K562 (cell line): Measurements from ENCODE around the gene PRTN3. TPM values are rescaled to one million over a fixed set of nuclear protein-coding genes. Genes with fewer than 3 reads are reported as not detected.

ENCODE experiments used
- BRD4 ChIP-seq: fragments of 200-600 bp; sonication (generic); IDR thresholded peaks from 2 replicates; pipeline ENCODE4 v1.6.1; 2017; ENCODE audit warnings: inconsistent platforms
- E2F3 ChIP-seq: fragments of 250-450 bp; sonication (Bioruptor Pico); IDR thresholded peaks from 2 replicates; pipeline ENCODE4 v1.4.0; 2020; ENCODE audit warnings: mild to moderate bottlenecking
- ETS2 ChIP-seq: IDR thresholded peaks from 2 replicates; pipeline ENCODE4 v1.6.1; 2016; ENCODE audit warnings: borderline replicate concordance, missing genetic modification characterization, mild to moderate bottlenecking, moderate library complexity, missing compliant biosample characterization; ENCODE audit not compliant: poor library complexity, severe bottlenecking
- FOS ChIP-seq: IDR thresholded peaks from 3 replicates; pipeline ENCODE4 v1.6.1; 2011; ENCODE audit not compliant: insufficient read length; ENCODE audit errors: extremely low read depth
- FOXA3 ChIP-seq, 2 experiments: fragments of 450-650 bp in 1 of 2; sonication (generic) in 1 of 2; formaldehyde crosslinking; IDR thresholded peaks in 1 of 2; conservative IDR thresholded peaks in 1 of 2; 2 replicates each; pipeline versions ENCODE4 v1.4.0 to v1.8.0; 2020 to 2022; ENCODE audit warnings: mild to moderate bottlenecking in 2 of 2, missing genetic modification reagents in 1 of 2
- FOXK1 ChIP-seq: sonication (generic); formaldehyde crosslinking; IDR thresholded peaks from 2 replicates; pipeline ENCODE4 v1.8.0; 2022; ENCODE audit warnings: missing genetic modification reagents, mild to moderate bottlenecking, borderline replicate concordance
- KLF13 ChIP-seq: fragments of 450-650 bp; IDR thresholded peaks from 2 replicates; pipeline ENCODE4 v1.6.1; 2016; ENCODE audit warnings: missing genetic modification characterization, low read depth, mild to moderate bottlenecking, missing compliant biosample characterization, moderate library complexity, borderline replicate concordance
- MBD2 ChIP-seq: sonication (generic); IDR thresholded peaks from 2 replicates; pipeline ENCODE4 v1.6.1; 2016; ENCODE audit warnings: low read depth, borderline replicate concordance
- MECOM ChIP-seq: fragments of 250-450 bp; sonication (Bioruptor Pico); IDR thresholded peaks from 2 replicates; pipeline ENCODE4 v1.8.0; 2022; ENCODE audit warnings: inconsistent platforms
- RBM15 ChIP-seq: fragments of 200-400 bp; formaldehyde crosslinking; IDR thresholded peaks from 2 replicates; pipeline ENCODE4 v1.6.1; 2018; ENCODE audit warnings: mild to moderate bottlenecking, low read length, moderate library complexity; ENCODE audit not compliant: insufficient read depth
- REST ChIP-seq, 2 experiments: fragments of 450-650 bp; formaldehyde crosslinking in 1 of 2; IDR thresholded peaks; 2 replicates each; pipeline versions ENCODE4 v1.4.0 to v1.6.1; 2014 to 2020; ENCODE audit warnings: mild to moderate bottlenecking in 2 of 2, borderline replicate concordance in 1 of 2, low read depth in 1 of 2
- TCF3 ChIP-seq: sonication (generic); formaldehyde crosslinking; IDR thresholded peaks from 2 replicates; pipeline ENCODE4 v1.4.0; 2020; ENCODE audit warnings: mild to moderate bottlenecking, missing genetic modification reagents
- ZBTB8A ChIP-seq: fragments of 450-650 bp; IDR thresholded peaks from 2 replicates; pipeline ENCODE4 v1.6.1; 2018; ENCODE audit warnings: mild to moderate bottlenecking, moderate library complexity; ENCODE audit not compliant: partially characterized antibody
- ZNF143 ChIP-seq: sonication (generic); formaldehyde crosslinking; IDR thresholded peaks from 2 replicates; pipeline ENCODE4 v1.9.0; 2022; ENCODE audit warnings: mild to moderate bottlenecking, missing genetic modification reagents
- ZNF324 ChIP-seq: fragments of 250-450 bp; sonication (Bioruptor Pico); IDR thresholded peaks from 2 replicates; pipeline ENCODE4 v1.4.0; 2020; ENCODE audit warnings: mild to moderate bottlenecking
- ZNF699 ChIP-seq: fragments of 250-450 bp; sonication (Bioruptor Pico); IDR thresholded peaks from 2 replicates; pipeline ENCODE4 v1.8.0; 2021; ENCODE audit warnings: mild to moderate bottlenecking, moderate library complexity; ENCODE audit not compliant: insufficient replicate concordance
- ZNF740 ChIP-seq, 3 experiments: fragments of 200-800 bp in 1 of 3; sonication (Bioruptor generic) in 1 of 3; sonication (generic) in 1 of 3; formaldehyde crosslinking in 1 of 3; IDR thresholded peaks; 2 replicates each; pipeline versions ENCODE4 v1.6.1 to v1.8.0; 2016 to 2022; ENCODE audit warnings: mild to moderate bottlenecking in 2 of 3, missing compliant biosample characterization in 2 of 3, missing genetic modification characterization in 2 of 3, missing genetic modification reagents in 1 of 3
- polyA plus RNA-seq, 8 experiments: library from polyadenylated mRNA; depleted of rRNA in 4 of 8; stranded (reverse) in 5 of 8; unstranded in 3 of 8; fragments of >200 nt; fragmentation: Nextera tagmentation in 2 of 8; fragmentation: Illumina TruSeq in 1 of 8; extraction: Ambion mirVana in 2 of 8; extraction: Trizol in 1 of 8; gene quantifications; 2 replicates each; pipeline versions ENCODE4 v1.2.1 to v1.2.3, GENCODE V29; 2011 to 2014; ENCODE audit warnings: inconsistent platforms in 1 of 8, missing spikeins in 1 of 8
- total RNA-seq, 7 experiments: library from RNA; depleted of rRNA in 6 of 7; stranded (reverse); fragments of >200 nt in 6 of 7; fragmentation: Illumina TruSeq in 2 of 7; extraction: Trizol in 2 of 7; gene quantifications; 2 replicates each; pipeline versions ENCODE4 v1.2.1 to v1.2.3, GENCODE V29; 2011 to 2021; ENCODE audit warnings: low replicate concordance in 1 of 7

PRTN3 gene
- total and polyA plus RNA-seq, 9 of the 15 experiments (the other 6 are each of a cell fraction or from before 2014, with no cell fraction given), result 0.14 to 0.86 (median 0.43) TPM; not detected in 3

DNA sequence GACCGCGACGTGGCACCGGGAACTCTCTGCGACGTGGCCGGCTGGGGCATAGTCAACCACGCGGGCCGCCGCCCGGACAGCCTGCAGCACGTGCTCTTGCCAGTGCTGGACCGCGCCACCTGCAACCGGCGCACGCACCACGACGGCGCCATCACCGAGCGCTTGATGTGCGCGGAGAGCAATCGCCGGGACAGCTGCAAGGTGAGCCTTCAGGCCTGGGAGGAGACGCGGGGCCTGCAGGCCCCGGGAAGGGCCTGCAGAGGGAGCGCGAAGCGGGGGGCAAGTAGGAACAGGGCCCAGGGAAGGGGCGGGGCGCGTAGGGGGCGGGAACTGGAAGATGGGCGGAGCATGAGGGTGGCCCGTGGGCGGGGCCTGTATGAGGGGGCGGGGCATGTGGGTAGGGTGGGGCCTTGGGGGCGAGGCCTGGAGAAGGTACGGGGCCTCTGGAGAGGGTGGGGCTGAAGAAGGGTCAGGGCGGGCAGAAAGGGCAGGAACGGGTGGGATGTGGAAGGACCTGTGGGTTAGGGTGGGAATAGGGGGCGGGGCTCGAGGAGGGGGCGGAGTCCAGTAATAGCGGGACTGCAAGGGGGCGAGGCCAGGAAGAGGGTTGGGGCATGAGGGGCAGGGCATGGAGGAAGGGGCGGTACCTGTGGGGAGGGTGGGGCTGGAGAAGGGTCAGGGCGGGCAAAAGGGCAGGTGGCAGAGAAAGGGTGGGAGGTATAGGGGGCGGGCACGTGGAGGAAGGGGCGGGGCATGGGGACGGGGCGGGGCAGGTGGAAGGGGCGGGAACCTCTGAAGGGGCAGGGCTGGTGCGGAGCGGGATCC is 21.2 kb downstream of the PRTN3 start (continued):
- TF ChIP-seq REST (IDR thresholded peaks at IDR 0.05; ENCODE audit: borderline replicate concordance) (peak; percentile 69), REST (CRISPR knock-in tag; IDR thresholded peaks at IDR 0.05; ENCODE audit: low read depth) (no peak), ZNF740 (CRISPR knock-in tag; IDR thresholded peaks at IDR 0.05) (peak; percentile 76), ZNF740 (tag; IDR thresholded peaks at IDR 0.05) (no peak), ETS2 (no peak), MBD2 (0 out of 2 replicates have a peak, but pooled peaks have one; percentile 38), KLF13 (tag) (no peak), E2F3 (CRISPR knock-in tag) (no peak), FOXK1 (CRISPR knock-in tag) (no peak), ZNF699 (CRISPR knock-in tag) (no peak), MECOM (CRISPR knock-in tag) (no peak), RBM15 (no peak), FOXA3 (CRISPR knock-in tag; conservative IDR thresholded peaks at IDR 0.05 in 1 of 2, IDR thresholded peaks at IDR 0.05 in 1 of 2) (0 out of 4 replicates have a peak, but pooled peaks of 1 of the 2 experiments have one; percentile 41), ZNF324 (no peak), FOS (no peak), BRD4 (no peak), ZNF143 (peak; percentile 31; the same call in 1 of the 2 replicates), ZBTB8A (no peak), TCF3 (CRISPR knock-in tag) (0 out of 2 replicates have a peak, but pooled peaks have one; percentile 20)
